PFSK-1 (cell line): ENCODE measurements around the gene TEKT3.

ENCODE experiments used
- POLR2AphosphoS5 ChIP-seq: IDR thresholded peaks from 2 replicates; pipeline ENCODE4 v1.6.1; 2012; ENCODE audit warnings: low read depth, mild to moderate bottlenecking, control low read depth, low read length, moderate library complexity
- SIN3A ChIP-seq: IDR thresholded peaks from 2 replicates; pipeline ENCODE4 v1.6.1; 2012; ENCODE audit warnings: mild to moderate bottlenecking, low read length, moderate library complexity, borderline replicate concordance; ENCODE audit not compliant: insufficient read depth
- TAF1 ChIP-seq: IDR thresholded peaks from 2 replicates; pipeline ENCODE4 v1.6.1; 2012; ENCODE audit warnings: low read length, control low read depth, borderline replicate concordance; ENCODE audit not compliant: insufficient read depth
- TF ChIP-seq, protein P1 (sequence below), 2 experiments: IDR thresholded peaks; 2 replicates each; pipeline versions ENCODE4 v1.6.1 to v1.8.0; 2011 to 2012; ENCODE audit warnings: low read depth in 2 of 2, low read length in 2 of 2, control low read depth in 1 of 2, inconsistent platforms in 1 of 2, mild to moderate bottlenecking in 1 of 2, moderate library complexity in 1 of 2; ENCODE audit not compliant: insufficient read depth in 1 of 2

DNA sequence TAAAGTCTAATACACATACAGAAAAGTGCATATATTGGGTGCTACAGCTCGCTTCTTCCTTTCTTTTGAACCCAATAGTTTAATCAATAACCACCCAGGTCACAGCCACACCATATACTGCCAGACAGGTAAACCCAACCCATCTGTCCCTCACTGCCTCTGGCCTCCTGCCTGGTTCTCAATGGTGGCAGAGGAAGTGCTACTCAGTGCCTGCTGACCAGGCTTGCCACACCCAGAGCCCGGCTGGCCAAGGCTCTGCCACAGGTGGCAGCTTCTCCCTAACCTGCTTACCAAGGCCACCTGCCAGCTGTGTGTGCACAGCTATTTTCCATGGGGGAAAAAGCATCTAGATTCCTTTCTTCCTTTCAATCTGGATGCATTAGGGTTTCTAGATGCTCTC lies 76.9 kb downstream of the TEKT3 start:
- no peak for TF ChIP-seq POLR2AphosphoS5
- TF ChIP-seq, protein P1, sequence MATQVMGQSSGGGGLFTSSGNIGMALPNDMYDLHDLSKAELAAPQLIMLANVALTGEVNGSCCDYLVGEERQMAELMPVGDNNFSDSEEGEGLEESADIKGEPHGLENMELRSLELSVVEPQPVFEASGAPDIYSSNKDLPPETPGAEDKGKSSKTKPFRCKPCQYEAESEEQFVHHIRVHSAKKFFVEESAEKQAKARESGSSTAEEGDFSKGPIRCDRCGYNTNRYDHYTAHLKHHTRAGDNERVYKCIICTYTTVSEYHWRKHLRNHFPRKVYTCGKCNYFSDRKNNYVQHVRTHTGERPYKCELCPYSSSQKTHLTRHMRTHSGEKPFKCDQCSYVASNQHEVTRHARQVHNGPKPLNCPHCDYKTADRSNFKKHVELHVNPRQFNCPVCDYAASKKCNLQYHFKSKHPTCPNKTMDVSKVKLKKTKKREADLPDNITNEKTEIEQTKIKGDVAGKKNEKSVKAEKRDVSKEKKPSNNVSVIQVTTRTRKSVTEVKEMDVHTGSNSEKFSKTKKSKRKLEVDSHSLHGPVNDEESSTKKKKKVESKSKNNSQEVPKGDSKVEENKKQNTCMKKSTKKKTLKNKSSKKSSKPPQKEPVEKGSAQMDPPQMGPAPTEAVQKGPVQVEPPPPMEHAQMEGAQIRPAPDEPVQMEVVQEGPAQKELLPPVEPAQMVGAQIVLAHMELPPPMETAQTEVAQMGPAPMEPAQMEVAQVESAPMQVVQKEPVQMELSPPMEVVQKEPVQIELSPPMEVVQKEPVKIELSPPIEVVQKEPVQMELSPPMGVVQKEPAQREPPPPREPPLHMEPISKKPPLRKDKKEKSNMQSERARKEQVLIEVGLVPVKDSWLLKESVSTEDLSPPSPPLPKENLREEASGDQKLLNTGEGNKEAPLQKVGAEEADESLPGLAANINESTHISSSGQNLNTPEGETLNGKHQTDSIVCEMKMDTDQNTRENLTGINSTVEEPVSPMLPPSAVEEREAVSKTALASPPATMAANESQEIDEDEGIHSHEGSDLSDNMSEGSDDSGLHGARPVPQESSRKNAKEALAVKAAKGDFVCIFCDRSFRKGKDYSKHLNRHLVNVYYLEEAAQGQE (IDR thresholded peaks at IDR 0.05; ENCODE audit: insufficient read depth in 1 of 2, low read depth in 2 of 2, low read length in 2 of 2), result no peak
- TF ChIP-seq TAF1, result no peak
- TF ChIP-seq SIN3A, result no peak
